Gastrocnemius medialis (tissue), 4 donors: Measurements from ENCODE around the gene RAET1E. TPM values are rescaled to one million over a fixed set of nuclear protein-coding genes. Genes with fewer than 3 reads are reported as not detected.

Experiments used
- ATAC-seq, 2 donors: fragments of 150-250 bp; one replicate each; pipeline ENCODE4 v1.9.1; 2016
- DNase-seq, 2 donors: peaks; one replicate each; pipeline ENCODE4 v3.0.0-alpha.2; 2019
- H3K27ac ChIP-seq, 4 donors: fragments of 200-600 bp; sonication (generic); 1 replicate in 1 of 4; 2 replicates in 3 of 4; pipeline ENCODE4 v1.5.1; 2016 to 2018; ENCODE audit warnings: mild to moderate bottlenecking in 2 of 4, moderate library complexity in 1 of 4
- H3K27me3 ChIP-seq, 3 donors: fragments of 200-600 bp; sonication (generic) in 2 of 3; 1 replicate in 1 of 3; 2 replicates in 2 of 3; pipeline versions ENCODE4 v1.5.1 to v1.6.0; 2016 to 2019; ENCODE audit warnings: mild to moderate bottlenecking in 1 of 3, moderate library complexity in 1 of 3
- H3K36me3 ChIP-seq, 2 donors: fragments of 200-600 bp; sonication (generic) in 1 of 2; one replicate each; pipeline ENCODE4 v1.5.1; 2017 to 2018
- H3K4me1 ChIP-seq, 2 donors: fragments of 200-600 bp; sonication (generic) in 1 of 2; one replicate each; pipeline ENCODE4 v1.5.1; 2016 to 2017; ENCODE audit warnings: mild to moderate bottlenecking in 2 of 2
- H3K4me3 ChIP-seq, 4 donors: fragments of 200-600 bp; sonication (generic) in 3 of 4; 1 replicate in 1 of 4; 2 replicates in 3 of 4; pipeline ENCODE4 v1.5.1; 2016 to 2019; ENCODE audit warnings: mild to moderate bottlenecking in 2 of 4
- H3K9me3 ChIP-seq, 3 donors: fragments of 200-600 bp; sonication (generic) in 2 of 3; 1 replicate in 1 of 3; 2 replicates in 2 of 3; pipeline ENCODE4 v1.5.1; 2016 to 2019
- CTCF ChIP-seq, 5 experiments: fragments of 450-650 bp in 3 of 5; fragments of 200-600 bp in 2 of 5; sonication (generic) in 2 of 5; IDR thresholded peaks in 4 of 5; conservative IDR thresholded peaks in 1 of 5; 1 replicate in 4 of 5; 2 replicates in 1 of 5; pipeline ENCODE4 v1.5.1; 2016 to 2019; ENCODE audit warnings: antibody characterized with exemption in 5 of 5, mild to moderate bottlenecking in 3 of 5, moderate library complexity in 3 of 5
- POLR2A ChIP-seq, 2 donors: fragments of 450-650 bp; IDR thresholded peaks; one replicate each; pipeline ENCODE4 v1.6.1; 2017; ENCODE audit warnings: antibody characterized with exemption in 2 of 2, mild to moderate bottlenecking in 2 of 2, moderate library complexity in 2 of 2
- in situ Hi-C, 4 donors: fragments of 200-750 bp; cut with MboI; loops; one replicate each; pipeline versions ENCODE4 v1.15.0 to v1.8.0; 2017; ENCODE audit warnings: low sequenced_read_pairs in 4 of 4
- intact Hi-C: fragments of 100-400 bp; cut with DNase I; formaldehyde crosslinking; loops from one replicate; pipeline ENCODE4 v1.15.1; 2023; ENCODE audit warnings: low total_unique reads
- total RNA-seq, 4 donors: library from RNA; depleted of rRNA; stranded (reverse); fragments of >200 nt; gene quantifications; one replicate each; pipeline versions ENCODE4 v1.1.0 to v1.2.3, GENCODE V29; 2016

Gene RAET1E
- total RNA-seq, 4 donors from 2014 or later: 3.9 TPM; not detected in 3

- Histone ChIP-seq H3K4me3 (peak within 1 kb of the TSS; percentile 63 to 97 (median 70)), H3K36me3 (no peaks in the 10 kb centered on the region), H3K9me3 (no peaks in the 10 kb centered on the region), H3K4me1 (peaks cover 12 to 26% of the 10 kb centered on the region in 2 donors), H3K27me3 (peaks cover 41 to 54% (median 42%) of the 10 kb centered on the region in 3 donors), H3K27ac (peak within 1 kb of the TSS in 2 of 4 donors; percentile 45 to 53)
- intact Hi-C loops (no loop called here), in situ Hi-C loops (no loop called here)
- ATAC-seq (peak; percentile 89 to 93), DNase-seq (peak; percentile 65 to 70)
- TF ChIP-seq POLR2A (IDR thresholded peaks at IDR 0.05) (peak; percentile 45 to 72), CTCF (IDR thresholded peaks at IDR 0.05 in 4 of 5, conservative IDR thresholded peaks at IDR 0.05 in 1 of 5) (no peak)
These were observed 43.9 kb upstream of the RAET1E start, which contains the start of gene ULBP2 for GRCh38 chr6:149941583-149942460. Gene ULBP2, plus strand, starts transcription at chr6:149942014. Its CDS starts 59 bp downstream, at chr6:149942073.

DNA sequence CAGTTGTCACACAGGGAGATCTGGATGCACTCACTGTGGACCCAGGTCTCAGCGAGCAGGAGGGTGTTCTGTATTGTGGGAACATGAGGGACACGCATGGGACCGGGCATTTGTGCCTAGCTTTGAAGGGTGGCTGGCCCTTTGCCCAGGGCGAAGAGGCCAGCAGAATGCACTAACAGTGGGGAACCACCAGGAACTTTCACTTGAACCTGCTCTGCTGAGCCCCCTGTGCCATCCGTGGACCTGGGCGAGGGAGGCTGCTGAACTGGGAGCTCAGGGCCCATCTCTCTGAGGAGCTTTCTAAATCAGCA lies 42.7 kb upstream of the RAET1E start:
- no peak for DNase-seq
- intact Hi-C loops: no loop called here
- no peak overlapping the region for H3K27ac ChIP-seq
- peaks cover 48 to 66% (median 53%) of the 10 kb centered on the region in 3 donors for H3K27me3 ChIP-seq
- no peak for ATAC-seq
- H3K4me1 ChIP-seq: peaks cover 12 to 26% of the 10 kb centered on the region in 2 donors
- no peak overlapping the region for H3K4me3 ChIP-seq
- TF ChIP-seq CTCF (IDR thresholded peaks at IDR 0.05 in 4 of 5, conservative IDR thresholded peaks at IDR 0.05 in 1 of 5): no peak
- no peak for TF ChIP-seq POLR2A (IDR thresholded peaks at IDR 0.05)
- no peaks in the 10 kb centered on the region for H3K36me3 ChIP-seq
- in situ Hi-C loops: no loop called here
- no peaks in the 10 kb centered on the region for H3K9me3 ChIP-seq

DNA sequence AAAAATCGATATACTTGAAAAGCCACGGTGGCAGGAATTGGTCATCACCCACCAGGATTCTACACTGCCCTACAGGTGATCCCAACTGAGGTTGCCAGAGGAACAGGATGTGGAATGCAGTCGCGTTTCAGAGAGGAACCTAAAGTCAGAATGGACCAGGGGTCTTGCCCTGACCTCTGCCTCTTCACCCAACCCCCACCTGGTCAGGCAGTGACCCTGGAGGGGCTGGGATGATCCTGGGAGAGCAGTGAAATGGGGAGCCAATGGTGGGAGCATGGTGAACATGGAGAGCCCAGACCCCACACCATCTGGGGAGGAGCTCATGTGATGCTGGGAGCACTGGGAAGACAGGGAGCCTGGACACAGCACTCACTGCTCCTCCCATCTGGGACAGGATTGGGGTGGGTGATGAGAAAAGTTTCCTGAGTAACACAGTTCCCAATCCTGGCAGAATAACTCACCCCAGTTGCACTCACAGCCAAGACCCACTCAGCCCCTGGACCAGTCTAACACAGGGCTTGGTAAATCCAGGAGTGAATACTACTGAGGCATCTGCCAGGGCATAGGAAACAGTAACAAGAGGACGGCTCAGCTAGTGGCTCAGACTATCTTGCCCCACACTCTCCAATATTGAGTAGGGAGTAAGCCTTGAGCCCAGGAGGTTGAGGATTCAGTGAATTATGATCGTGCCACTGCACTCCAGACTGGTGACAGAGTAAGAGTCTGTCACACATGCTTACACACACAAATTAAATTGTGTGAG lies 42.2 kb upstream of the RAET1E start:
- Histone ChIP-seq H3K27ac (no peak overlapping the region), H3K4me3 (no peak overlapping the region), H3K4me1 (peaks cover 12 to 26% of the 10 kb centered on the region in 2 donors), H3K9me3 (no peaks in the 10 kb centered on the region), H3K36me3 (no peaks in the 10 kb centered on the region), H3K27me3 (peaks cover 48 to 72% (median 59%) of the 10 kb centered on the region in 3 donors)
- TF ChIP-seq POLR2A (IDR thresholded peaks at IDR 0.05) (no peak), CTCF (IDR thresholded peaks at IDR 0.05 in 4 of 5, conservative IDR thresholded peaks at IDR 0.05 in 1 of 5) (no peak)
- DNase-seq (no peak), ATAC-seq (no peak)
- intact Hi-C loops: no loop called here
- in situ Hi-C loops: loop anchor here in 1 of 4 donors (5.0 kb wide), 1 partner anchor 77 kb away; no protein-coding TSS in a partner anchor

DNA sequence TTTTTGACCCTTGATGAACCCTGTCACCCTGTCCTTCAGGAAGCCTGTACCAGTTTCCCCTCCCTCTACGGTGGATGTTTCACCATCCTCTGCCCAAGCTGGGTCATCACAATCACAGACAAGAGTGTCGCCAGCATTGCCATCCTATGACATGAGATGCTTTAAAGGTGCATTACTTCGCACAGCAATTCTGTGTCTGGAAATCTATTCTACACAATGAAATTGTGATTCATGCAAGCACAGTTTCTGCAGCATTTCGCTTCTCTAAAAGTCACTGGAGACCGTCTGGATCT lies 41.4 kb upstream of the RAET1E start:
- DNase-seq: no peak
- H3K27ac ChIP-seq: no peak overlapping the region
- no peaks in the 10 kb centered on the region for H3K36me3 ChIP-seq
- intact Hi-C loops (no loop called here), in situ Hi-C loops (loop anchor here in 1 of 4 donors (5.0 kb wide), 1 partner anchor 78 kb away; no protein-coding TSS in a partner anchor)
- no peak for TF ChIP-seq CTCF (IDR thresholded peaks at IDR 0.05 in 4 of 5, conservative IDR thresholded peaks at IDR 0.05 in 1 of 5)
- TF ChIP-seq POLR2A (IDR thresholded peaks at IDR 0.05): no peak
- H3K9me3 ChIP-seq: no peaks in the 10 kb centered on the region
- no peak for ATAC-seq
- peaks cover 12 to 26% of the 10 kb centered on the region in 2 donors for H3K4me1 ChIP-seq
- H3K27me3 ChIP-seq: peaks cover 48 to 80% (median 66%) of the 10 kb centered on the region in 3 donors
- peak overlapping the region in 1 of 4 donors; percentile 73 for H3K4me3 ChIP-seq
